GM19035 (cell line): ENCODE measurements around the gene BMAL2.

Experiments used
- ATAC-seq: cut with Tn5 transposase; IDR thresholded peaks from one replicate; pipeline ENCODE4 v1.9.1; 2021; ENCODE audit not compliant: unreplicated experiment

The BMAL2 gene

GRCh38 chr12:27355486-27355885, 22.9 kb downstream of the BMAL2 start:
- ATAC-seq: no peak

GRCh38 chr12:27355979-27356378, 23.3 kb downstream of the BMAL2 start:
- ATAC-seq: no peak

GRCh38 chr12:27359578-27360340, 27.1 kb downstream of the BMAL2 start:
- ATAC-seq: no peak

- ATAC-seq: no peak
These were observed 28.7 kb downstream of the BMAL2 start for GRCh38 chr12:27361372-27361771.

- no peak for ATAC-seq
These were observed 34.0 kb downstream of the BMAL2 start for GRCh38 chr12:27366621-27367020.

GRCh38 chr12:27367078-27367477, 34.4 kb downstream of the BMAL2 start:
- ATAC-seq: no peak

- no peak for ATAC-seq
These were observed 49.6 kb downstream of the BMAL2 start for GRCh38 chr12:27382171-27382795.
